GM10847 (cell line): ENCODE data around the gene EDIL3.

ENCODE experiments used
- POLR2A ChIP-seq: IDR thresholded peaks from 2 replicates; pipeline ENCODE4 v1.6.1; 2011; ENCODE audit not compliant: insufficient read length; ENCODE audit errors: extremely low read depth

Gene EDIL3

DNA sequence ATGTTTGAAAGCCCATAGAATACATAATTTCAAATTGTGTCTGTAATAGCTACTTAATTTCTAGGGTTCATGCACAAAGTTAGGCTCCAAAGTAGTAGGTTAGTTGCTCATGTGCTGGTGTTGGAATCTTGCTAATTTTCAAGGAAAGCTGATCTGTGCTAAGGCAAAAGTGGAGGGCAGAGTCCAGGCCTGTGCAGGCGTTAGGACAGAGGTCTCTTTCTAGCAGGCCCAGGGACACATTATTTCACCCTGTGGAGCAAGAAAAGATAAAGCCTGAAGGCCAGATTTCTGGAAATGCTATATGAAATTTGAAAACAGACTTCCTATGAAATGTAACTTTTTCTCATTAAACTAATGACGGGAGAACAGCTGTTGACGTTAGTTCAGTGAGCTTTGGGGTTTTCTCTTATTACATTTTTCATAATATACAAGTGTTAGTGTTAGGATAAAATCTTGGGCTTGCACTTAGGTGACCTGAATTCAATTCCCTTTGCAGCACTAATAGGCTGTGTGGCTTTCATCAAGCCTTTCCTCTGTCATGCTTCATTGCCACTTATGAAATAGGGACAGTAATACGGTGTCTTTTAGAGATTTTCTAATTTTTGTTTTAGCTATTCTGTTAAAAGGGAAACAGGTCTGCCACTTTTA is 467.3 kb downstream of the EDIL3 start:
- TF ChIP-seq POLR2A, result no peak

DNA sequence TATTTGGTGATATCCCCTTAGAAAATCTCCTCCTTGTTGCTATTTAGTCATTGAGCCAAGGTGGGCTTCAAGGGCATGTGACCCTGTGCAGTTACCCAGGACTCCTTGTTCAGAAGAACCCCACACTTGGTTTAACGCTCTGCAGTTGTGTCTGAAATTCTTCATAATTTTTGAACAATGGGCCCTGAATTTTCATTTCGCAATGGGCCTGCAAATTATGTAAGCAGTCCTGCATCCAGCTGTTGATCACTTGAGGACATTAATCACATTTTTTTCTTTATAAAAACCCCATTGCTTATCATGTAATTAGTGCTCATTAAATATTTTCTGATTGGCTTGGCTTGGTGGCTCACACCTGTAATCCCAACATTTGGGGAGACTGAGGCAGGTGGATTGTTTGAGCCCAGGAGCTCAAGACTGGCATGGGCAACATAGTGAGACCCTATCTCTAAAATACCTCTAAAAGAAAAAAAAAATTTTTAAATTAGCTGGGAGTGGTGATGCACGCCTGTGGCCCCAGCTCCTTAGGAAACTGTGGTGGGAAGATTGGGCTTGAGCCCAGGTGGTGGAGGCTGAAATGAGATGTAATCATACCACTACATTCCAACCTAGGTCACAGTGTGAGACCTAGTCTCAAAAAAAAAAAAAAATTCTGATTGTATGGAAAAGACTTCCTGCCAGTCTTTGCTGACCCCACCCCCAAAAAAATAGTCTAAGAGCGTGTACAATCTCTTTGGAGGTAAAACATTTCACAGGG is 469.8 kb downstream of the EDIL3 start:
- no peak for TF ChIP-seq POLR2A

DNA sequence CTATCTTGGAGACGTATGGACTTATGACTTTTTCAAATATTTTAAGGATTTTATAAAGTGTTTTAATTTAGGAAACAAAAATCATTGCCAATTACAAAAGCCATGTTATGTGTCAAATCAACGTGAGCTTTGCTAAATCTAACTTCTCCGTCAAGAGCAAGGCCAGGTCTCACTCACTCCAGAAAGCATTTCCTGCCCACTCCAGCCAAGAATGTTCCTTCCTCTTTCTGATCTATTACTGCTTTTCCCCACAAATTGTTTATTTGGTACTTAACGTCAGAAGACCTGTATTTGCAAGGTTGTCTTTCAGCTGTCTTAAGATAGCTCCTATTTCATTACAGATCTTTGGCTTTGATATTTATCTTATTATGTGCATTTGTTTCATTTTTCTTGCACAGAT is 470.5 kb downstream of the EDIL3 start:
- TF ChIP-seq POLR2A, result no peak

DNA sequence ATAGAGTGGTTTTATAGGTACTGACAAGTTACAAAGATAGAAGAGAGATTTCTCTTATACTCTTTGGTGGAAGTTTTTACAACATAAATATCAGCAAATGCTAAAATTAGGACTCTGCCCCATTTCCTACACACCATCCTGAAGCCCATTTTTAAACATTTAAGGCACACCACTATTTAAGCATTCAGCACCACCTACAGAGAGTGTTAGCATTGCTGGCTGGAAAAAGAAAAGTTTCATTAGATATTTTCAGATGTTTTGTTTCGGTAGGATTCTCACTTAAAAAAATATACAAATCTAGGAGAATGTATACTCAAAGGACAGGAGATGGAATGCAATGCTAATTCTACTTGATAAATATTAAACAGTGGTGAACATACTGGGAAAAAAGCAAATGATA is 471.1 kb downstream of the EDIL3 start:
- TF ChIP-seq POLR2A, result no peak

DNA sequence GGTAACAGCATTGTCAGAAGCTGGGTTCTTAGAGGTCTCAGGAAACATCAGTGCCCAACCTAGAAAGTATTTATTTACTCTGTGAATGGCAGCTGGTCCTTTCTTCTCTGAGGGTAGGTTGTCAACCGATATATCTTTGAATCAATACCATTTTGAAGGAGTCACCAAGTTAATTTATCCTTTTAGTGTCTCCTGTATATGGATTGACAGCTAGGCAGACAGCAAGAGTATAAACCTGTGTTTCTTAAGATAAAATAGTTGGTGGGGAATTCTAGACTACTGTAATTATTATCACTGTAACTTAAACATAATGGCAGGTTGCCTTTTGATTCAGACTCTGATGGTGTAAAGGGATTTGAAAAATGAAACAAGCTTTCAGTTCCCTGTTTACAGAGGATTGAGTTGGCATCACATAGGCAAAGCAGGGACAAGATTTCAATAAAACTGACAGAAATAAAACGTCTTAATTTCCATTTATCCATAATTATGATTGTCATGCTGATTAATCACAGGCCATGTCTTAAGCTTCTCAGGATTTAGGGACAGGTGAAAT is 473.2 kb downstream of the EDIL3 start:
- no peak for TF ChIP-seq POLR2A

DNA sequence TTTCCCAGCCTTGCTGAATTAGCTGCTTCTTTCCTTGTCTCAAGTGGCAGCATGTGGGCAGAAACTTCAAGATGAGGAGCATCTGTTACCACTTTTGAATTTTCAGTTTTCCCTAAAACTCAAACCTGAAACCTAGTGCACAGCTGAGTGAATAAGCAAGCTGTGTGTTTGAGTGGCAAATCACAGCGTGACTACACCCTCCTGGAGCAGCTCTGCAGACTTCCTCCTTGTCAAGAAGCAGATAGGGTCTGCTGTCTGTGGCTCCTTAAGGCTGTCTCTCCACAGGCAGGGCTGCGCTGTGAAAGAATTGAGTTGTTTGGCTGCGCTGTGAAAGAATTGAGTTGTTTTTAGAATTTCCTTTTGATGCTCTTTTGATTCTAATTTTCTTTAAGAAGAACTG is 484.4 kb downstream of the EDIL3 start:
- TF ChIP-seq POLR2A, result no peak

DNA sequence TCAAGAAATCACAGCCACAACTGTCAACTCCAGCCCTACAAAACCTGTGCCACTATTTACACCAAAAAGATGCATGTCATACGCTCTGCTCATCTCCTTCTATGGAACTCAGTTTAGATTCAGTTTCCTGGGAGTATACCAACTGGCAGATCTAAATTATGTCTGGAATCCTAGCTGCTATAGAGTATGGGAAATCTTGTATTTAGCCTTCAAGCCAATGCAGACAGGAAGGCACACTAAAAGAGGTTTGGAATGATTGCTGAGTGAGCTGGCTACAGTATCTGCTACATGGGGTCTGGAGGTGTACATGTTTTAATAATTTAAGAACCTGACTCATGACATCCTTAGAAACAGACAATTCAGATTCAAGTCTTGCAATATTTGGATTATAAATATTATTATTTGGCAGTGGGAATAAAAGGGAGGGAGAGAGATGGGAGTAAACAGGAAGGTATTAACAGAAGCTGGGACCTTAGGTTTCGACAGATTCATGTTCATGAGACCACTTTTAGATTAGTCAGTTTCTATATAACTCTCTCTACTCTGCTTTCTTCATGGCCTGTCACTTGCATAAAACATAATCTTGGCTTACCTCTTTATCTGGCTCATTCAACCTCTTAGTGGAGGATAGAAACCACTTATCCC is 485.2 kb downstream of the EDIL3 start:
- no peak for TF ChIP-seq POLR2A

DNA sequence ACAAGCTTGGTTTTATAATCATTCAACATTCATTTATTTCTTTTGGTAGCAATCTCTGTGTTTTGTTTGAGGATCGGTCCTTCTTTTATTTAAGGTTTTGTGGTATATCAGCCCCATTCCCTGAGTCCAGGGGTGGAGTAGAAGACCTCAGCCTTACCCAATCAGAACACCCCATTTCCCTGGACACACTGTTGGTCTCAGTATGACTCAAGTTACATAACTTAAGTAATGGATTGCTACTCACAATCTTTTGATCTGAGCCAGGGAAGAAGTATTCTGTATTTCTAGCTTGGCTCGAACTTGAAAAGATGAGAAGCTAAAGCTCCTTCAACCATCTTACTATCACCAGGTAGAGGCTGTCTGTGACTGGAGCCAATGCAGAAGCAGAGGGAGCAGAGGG is 488.8 kb downstream of the EDIL3 start:
- TF ChIP-seq POLR2A, result no peak

DNA sequence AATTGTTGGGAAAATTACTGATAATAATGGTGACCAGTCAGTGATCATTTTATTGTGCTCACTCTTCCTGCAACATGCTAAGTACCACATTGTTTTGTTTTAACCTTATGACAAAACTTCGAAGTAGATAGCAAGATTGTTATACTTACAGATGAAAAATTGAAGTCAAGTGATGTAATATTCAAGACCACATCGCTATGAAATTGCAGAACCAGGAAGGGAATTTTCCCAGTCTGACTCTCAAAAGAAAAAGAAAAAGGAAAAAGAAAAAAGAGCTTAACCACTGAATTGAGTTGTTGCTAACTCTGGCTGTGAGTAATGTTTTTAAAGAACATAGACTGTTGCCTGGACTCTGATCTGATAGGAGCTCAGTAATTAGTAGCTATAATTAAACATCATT is 493.4 kb downstream of the EDIL3 start:
- no peak for TF ChIP-seq POLR2A
